ENCODE results near the gene PRIM2. TPM values are rescaled to one million over a fixed set of nuclear protein-coding genes. Genes with fewer than 3 reads are reported as not detected.
"Not testable (repeated sequence)": the region's sequence is repeated elsewhere in the genome, so short reads cannot be mapped to it uniquely, and the experiment has no call there.

Gene PRIM2
- polyA plus RNA-seq, 4 donors, result 16.4 to 20.9 (median 18.3) TPM

DNA sequence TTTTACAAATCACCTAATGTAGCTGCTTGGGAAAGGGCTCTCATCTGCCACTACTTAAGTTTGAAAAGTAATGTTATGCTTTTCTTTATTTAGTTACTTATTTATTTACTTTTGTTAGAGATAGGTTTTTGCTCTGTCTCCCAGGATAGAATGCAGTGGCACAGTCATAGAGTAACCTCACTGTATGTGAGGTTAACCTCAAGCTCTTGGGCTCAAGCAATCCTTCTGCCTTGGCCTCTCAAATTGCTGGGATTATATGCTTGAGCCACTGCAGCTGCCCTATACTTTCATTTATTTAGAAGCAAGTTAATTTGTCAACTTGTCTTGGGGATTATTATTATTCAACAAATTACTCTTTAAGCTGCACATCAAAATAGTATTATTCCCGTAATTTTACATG is 255.4 kb downstream of the PRIM2 start:
- not testable (repeated sequence) for DNase-seq (ENCODE audit: low read depth in 4 of 4, low spot score in 3 of 4)

DNA sequence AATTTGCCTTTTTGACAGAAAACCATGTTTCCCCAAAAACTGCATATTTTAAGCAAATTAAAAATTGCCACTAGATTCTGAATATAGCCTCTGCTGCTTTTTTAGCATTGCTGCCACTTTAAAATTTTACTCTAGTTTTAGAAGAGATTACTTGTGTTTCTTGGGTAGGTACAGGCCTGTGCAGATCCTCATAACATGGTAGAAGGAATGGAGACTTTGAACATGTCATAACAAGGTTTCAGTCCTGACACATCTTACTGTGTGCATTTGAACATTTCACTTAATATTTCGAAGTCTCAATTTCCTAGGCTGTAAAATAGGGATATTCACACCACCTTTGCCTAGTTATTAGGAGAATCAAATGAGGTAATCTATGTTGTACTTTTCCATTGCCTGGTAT is 259.6 kb downstream of the PRIM2 start:
- not testable (repeated sequence) for DNase-seq (ENCODE audit: low read depth in 4 of 4, low spot score in 3 of 4)

- not testable (repeated sequence) for DNase-seq (ENCODE audit: low read depth in 4 of 4, low spot score in 3 of 4)
Measured at GRCh38 chr6:57579489-57579888, 262.1 kb downstream of the PRIM2 start.

- DNase-seq (ENCODE audit: low read depth in 4 of 4, low spot score in 3 of 4), result not testable (repeated sequence)
Measured at GRCh38 chr6:57581586-57581985, 264.2 kb downstream of the PRIM2 start.

DNA sequence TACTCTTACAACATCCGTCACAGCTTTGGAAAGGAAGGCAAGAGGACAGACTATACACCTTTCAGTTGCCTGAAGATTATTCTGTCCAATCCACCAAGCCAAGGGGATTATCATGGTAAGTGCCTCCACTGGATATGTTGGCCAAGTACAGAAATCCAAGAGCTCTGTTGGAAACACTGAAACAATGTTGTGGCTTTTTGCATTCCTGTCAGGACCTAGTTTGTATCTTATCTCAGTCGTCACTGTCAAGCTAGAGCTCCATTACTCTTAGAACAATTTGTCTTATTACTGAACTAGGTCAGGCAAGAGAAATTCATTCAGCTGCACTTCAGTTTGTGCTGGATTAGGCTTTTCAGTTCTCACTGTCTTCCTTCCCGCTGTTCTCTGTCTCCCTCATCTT is 283.7 kb downstream of the PRIM2 start:
- not testable (repeated sequence) for DNase-seq (ENCODE audit: low read depth in 4 of 4, low spot score in 3 of 4)

DNA sequence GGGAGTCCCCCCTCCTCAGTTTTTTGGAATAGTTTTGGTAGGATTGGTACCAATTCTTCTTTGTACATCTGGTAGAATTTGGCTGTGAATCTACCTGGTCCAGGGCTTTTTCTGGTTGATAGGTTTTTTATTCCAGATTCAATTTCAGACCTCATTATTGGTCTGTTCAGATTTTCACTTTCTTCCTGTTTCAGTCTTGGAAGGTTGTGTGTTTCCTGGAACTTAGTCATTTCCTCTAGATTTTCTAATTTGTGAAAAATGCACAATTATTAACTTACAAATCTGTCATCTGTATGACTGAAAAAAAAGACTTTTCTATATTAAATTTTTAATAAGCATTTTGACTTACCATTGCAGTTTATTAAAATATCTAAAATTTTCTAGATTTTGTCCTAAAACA is 287.9 kb downstream of the PRIM2 start:
- DNase-seq (ENCODE audit: low read depth in 4 of 4, low spot score in 3 of 4), result not testable (repeated sequence)

- not testable (repeated sequence) for DNase-seq (ENCODE audit: low read depth in 4 of 4, low spot score in 3 of 4)
Measured at GRCh38 chr6:57606331-57606730, 288.9 kb downstream of the PRIM2 start.

DNA sequence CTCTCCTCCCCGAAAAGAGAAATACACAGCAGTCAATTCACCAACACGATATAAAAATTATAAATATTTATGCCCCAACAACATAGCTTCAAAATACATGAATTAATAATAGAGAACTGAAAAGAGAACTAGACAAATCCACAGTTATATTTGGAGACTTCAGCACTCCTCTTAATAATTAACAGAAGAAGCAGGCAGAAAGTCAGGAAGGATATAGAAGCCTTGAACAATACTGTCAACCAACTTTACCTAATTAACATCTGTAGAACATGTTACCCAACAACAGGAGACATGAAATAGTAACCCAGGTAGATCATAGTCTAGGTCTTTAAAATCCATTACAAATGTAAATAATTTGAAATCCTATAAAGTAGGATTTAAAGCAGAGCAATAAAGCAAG is 293.2 kb downstream of the PRIM2 start:
- DNase-seq (ENCODE audit: low read depth in 4 of 4, low spot score in 3 of 4), result not testable (repeated sequence)

GRCh38 chr6:57618959-57619358 is 301.5 kb downstream of the PRIM2 start:
- DNase-seq (ENCODE audit: low read depth in 4 of 4, low spot score in 3 of 4), result not testable (repeated sequence)

GRCh38 chr6:57631773-57632172 is 314.3 kb downstream of the PRIM2 start:
- DNase-seq (ENCODE audit: low read depth in 4 of 4, low spot score in 3 of 4), result not testable (repeated sequence)

DNA sequence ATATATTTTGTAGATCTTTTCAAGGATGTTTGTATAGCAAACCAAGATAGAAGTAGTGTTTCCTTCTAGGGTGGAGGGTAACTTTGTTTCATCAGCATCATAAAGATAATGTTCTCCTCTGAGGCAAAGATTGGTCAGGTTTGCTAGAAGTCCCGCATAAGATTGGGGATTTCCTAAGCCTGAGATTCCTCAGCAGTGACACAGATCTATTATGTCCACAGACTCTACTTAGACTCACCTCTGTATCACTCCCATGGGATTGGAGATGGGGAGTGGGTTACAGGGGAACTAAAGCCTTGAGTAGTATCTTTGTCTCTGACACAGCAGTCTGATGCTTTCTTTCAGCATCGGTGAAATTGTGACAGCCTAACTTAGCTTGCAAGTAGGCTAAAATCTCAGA is 341.1 kb downstream of the PRIM2 start:
- DNase-seq (ENCODE audit: low read depth in 4 of 4, low spot score in 3 of 4), result not testable (repeated sequence)

- not testable (repeated sequence) for DNase-seq (ENCODE audit: low read depth in 4 of 4, low spot score in 3 of 4)
Measured at GRCh38 chr6:57659794-57660193, 342.4 kb downstream of the PRIM2 start.

DNA sequence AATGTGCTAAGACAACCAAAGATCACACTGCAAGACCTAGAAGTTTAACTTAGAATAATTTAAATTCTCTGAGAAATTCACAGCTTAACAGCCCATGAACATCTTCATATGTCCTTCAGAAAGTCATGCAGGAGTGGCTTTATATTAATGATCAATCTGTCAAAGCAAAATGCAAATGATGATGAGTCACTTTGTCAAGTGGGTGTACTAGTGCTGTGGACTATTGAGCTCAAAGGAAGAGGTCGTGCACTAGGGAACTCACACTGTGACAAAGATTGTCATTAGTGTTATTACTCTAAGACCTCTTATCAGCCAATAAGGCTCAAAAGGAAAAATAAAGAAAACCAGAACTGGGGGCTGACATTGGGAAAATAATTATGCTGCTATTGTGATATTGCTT is 343.5 kb downstream of the PRIM2 start:
- not testable (repeated sequence) for DNase-seq (ENCODE audit: low read depth in 4 of 4, low spot score in 3 of 4)

DNA sequence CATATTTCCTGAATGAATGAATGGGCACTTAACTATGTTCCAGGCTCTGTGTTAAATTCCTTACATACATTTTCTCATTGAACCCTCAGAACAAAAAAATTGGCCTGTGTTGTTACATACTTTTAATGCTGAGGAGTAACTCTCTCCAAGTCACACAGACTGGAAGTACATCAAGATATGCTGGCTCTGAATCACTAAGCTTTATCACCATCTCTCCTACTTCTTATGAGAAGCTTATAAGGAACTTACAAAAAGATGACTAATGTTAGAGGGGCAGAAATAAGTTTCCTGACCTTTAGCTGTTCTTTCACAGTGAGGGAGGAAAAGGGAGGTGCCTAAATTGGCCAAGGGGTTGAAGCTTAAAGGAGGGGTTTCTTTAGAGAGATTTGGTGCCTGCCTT is 350.7 kb downstream of the PRIM2 start:
- not testable (repeated sequence) for DNase-seq (ENCODE audit: low read depth in 4 of 4, low spot score in 3 of 4)

GRCh38 chr6:57671237-57671636 is 353.8 kb downstream of the PRIM2 start:
- DNase-seq (ENCODE audit: low read depth in 4 of 4, low spot score in 3 of 4), result not testable (repeated sequence)

DNA sequence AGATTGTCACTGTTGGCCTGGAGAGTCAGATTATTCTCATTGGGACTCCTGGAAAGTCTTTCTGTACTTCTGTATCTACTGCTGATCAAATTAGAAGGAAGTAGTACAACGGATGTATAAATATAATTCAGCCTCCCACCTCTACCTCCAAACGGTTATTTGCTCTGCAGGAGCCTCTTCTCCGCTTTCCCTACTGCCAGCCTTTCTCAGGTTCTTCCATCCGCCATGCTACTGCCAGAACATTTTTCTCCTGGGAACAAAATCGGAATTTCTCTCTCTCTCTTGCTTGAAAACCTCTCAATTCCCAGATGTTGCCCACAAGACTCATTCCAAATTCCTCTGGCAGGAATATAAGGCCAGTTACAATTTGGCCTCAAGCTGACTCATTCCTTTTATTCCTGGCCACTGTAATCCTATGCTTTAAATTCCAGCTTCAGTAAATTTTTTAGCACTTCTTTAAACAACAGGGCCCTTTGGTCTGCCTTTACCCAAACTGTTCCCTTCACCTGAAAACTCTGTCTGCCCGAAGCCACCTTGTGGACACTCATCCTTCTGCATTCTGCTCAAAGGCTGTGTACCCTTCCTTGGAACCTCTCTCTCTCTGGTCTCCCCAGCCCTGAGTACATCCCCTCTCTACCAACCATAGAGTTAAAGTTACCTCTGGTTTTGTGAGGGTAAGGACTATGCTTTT is 354.7 kb downstream of the PRIM2 start:
- not testable (repeated sequence) for DNase-seq (ENCODE audit: low read depth in 4 of 4, low spot score in 3 of 4)

DNA sequence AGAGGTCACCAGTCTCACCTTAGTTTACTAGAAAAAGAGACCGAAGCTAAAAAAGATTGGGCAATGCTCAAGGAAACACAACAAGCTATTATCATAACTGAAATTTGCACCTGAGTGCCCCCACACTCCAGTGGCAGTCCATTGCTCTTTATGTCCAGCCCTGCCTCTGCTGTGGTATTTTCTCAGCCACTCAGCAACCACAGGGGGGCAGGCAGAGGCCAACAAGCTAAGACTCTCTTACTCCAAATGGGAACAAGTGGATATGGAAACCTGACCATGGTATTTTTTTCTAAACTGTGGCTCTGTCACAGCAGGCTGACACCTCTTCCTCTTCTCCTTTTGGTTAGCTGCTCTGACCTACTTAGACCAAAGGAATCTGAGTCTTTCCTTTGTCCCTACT is 355.9 kb downstream of the PRIM2 start:
- DNase-seq (ENCODE audit: low read depth in 4 of 4, low spot score in 3 of 4), result not testable (repeated sequence)

- not testable (repeated sequence) for DNase-seq (ENCODE audit: low read depth in 4 of 4, low spot score in 3 of 4)
Measured at GRCh38 chr6:57675386-57675785, 358.0 kb downstream of the PRIM2 start.

DNA sequence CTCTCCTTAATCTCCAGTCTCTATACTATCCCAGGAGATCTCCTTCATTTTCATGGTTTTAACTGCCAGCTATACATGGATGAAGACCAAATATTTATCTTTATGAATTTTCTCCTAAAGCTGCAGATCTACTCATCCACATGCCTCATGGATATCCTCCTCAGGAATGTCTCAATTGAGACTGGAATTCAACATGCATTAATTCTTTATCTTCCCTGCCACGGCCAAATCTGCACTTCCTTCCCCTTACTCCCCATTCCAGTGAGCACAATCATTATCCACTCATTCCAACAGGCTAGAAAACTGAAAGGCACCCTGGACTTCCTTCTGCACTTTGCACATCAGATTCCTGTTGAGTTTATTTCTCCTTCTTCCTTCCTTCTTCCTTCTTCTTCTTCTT is 379.0 kb downstream of the PRIM2 start:
- not testable (repeated sequence) for DNase-seq (ENCODE audit: low read depth in 4 of 4, low spot score in 3 of 4)
